Osteocyte (in vitro differentiated cells): ENCODE data around the gene BPIFB2. TPM values are rescaled to one million over a fixed set of nuclear protein-coding genes. Genes with fewer than 3 reads are reported as not detected.

ENCODE experiments used
- DNase-seq: peaks from one replicate; pipeline ENCODE4 v3.0.0; 2021; ENCODE audit warnings: mixed read lengths; ENCODE audit not compliant: unreplicated experiment; ENCODE audit errors: extremely low spot score
- H3K27ac Mint-ChIP-seq: one replicate; pipeline ENCODE4 v1.8.0; 2021; ENCODE audit warnings: mild to moderate bottlenecking, mixed read lengths; ENCODE audit not compliant: unreplicated experiment
- H3K27me3 Mint-ChIP-seq: one replicate; pipeline ENCODE4 v1.8.0; 2021; ENCODE audit warnings: mixed read lengths; ENCODE audit not compliant: unreplicated experiment
- H3K36me3 Mint-ChIP-seq: one replicate; pipeline ENCODE4 v1.8.0; 2021; ENCODE audit warnings: mixed read lengths; ENCODE audit not compliant: unreplicated experiment
- H3K4me1 Mint-ChIP-seq: one replicate; pipeline ENCODE4 v1.8.0; 2021; ENCODE audit warnings: mixed read lengths; ENCODE audit not compliant: unreplicated experiment
- H3K4me3 Mint-ChIP-seq: one replicate; pipeline ENCODE4 v1.8.0; 2021; ENCODE audit warnings: mild to moderate bottlenecking, moderate library complexity, mixed read lengths; ENCODE audit not compliant: unreplicated experiment
- H3K9me3 Mint-ChIP-seq: one replicate; pipeline ENCODE4 v1.8.0; 2021; ENCODE audit warnings: mixed read lengths; ENCODE audit not compliant: unreplicated experiment
- total RNA-seq: library from RNA; stranded (reverse); gene quantifications from 2 replicates; pipeline ENCODE4 v1.2.1, GENCODE V29; 2021
- TF ChIP-seq, protein P1 (sequence below): fragments of 200-600 bp; sonication (generic); IDR thresholded peaks from 2 replicates; pipeline ENCODE4 v1.5.0; 2021; ENCODE audit warnings: antibody characterized with exemption, mild to moderate bottlenecking, moderate library complexity

BPIFB2 gene
- total RNA-seq, 1 donor from 2014 or later = not detected

DNA sequence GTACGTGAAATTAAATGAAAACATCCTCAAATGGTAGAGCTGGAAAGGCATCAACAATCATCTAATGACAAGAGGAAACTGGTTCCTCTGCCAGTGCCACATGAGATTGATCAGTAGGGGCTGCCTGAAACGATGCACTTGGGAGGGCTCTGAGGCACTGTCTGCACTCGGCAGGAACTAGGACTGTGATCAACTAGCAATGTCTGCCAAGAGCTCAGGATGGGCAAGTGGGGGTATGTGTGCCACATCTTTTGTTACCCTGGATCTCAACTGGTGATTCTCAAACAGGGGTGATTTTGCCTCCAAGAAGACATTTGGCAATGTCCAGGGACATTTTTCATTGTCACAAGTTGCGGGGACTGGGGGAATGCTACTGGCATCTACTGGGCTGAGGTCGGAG, 25.9 kb downstream of the BPIFB2 start:
- no peak for DNase-seq
- H3K36me3 Mint-ChIP-seq = no peaks in the 10 kb centered on the region
- H3K4me1 Mint-ChIP-seq = no peaks in the 10 kb centered on the region
- H3K9me3 Mint-ChIP-seq = peaks cover 3% of the 10 kb centered on the region
- H3K27ac Mint-ChIP-seq = no peak overlapping the region
- H3K27me3 Mint-ChIP-seq = peaks cover 6% of the 10 kb centered on the region
- TF ChIP-seq, protein P1, sequence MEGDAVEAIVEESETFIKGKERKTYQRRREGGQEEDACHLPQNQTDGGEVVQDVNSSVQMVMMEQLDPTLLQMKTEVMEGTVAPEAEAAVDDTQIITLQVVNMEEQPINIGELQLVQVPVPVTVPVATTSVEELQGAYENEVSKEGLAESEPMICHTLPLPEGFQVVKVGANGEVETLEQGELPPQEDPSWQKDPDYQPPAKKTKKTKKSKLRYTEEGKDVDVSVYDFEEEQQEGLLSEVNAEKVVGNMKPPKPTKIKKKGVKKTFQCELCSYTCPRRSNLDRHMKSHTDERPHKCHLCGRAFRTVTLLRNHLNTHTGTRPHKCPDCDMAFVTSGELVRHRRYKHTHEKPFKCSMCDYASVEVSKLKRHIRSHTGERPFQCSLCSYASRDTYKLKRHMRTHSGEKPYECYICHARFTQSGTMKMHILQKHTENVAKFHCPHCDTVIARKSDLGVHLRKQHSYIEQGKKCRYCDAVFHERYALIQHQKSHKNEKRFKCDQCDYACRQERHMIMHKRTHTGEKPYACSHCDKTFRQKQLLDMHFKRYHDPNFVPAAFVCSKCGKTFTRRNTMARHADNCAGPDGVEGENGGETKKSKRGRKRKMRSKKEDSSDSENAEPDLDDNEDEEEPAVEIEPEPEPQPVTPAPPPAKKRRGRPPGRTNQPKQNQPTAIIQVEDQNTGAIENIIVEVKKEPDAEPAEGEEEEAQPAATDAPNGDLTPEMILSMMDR = no peak
- H3K4me3 Mint-ChIP-seq = no peak overlapping the region

DNA sequence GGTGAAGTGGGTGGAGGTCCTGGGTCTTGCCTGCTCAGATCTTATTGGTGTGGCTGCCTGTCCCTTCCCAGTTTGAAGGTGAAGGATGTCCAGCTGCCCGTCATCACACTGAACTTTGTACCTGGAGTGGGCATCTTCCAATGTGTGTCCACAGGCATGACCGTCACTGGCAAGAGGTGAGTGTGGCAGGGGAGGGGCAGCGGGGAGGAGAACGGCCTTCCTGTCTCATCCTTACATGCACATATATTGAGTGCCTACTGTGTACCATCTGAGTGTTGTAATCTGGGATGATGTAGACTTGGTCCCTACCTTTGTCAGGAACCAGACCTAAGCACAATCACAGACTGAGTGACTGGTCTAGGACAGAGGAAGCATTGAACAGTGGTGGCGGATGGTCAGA, 26.6 kb downstream of the BPIFB2 start:
- no peak overlapping the region for H3K27ac Mint-ChIP-seq

DNA sequence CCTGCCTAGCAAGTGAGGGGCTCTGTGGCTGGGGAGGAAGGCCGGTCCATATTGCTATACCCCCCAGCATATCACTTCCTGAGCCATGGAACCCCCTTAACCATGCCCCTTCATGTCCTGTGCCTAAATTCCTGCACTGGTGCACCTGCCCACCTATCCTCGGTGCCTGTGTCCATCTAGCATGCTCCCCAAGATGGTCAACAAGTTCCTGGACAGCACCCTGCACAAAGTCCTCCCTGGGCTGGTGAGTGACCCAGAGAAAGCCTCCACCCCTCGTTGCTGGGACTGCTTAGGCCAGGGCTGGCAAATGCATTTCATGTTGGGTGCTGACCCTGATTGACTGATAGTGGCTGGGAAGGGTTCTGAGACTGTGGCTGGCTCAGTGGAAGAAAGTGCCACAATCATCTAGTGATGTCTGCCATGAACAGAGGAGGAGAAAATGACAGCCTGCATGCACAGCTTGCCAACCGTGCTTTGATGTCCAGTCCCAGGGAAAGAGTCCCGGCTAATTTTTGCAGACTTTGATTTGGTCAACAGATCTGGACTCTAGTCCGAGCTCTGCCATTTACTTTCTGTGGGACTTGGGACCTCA, 27.5 kb downstream of the BPIFB2 start:
- DNase-seq = no peak
- TF ChIP-seq, protein P1 = no peak
- H3K9me3 Mint-ChIP-seq = peaks cover 3% of the 10 kb centered on the region
- H3K4me3 Mint-ChIP-seq = no peak overlapping the region
- no peaks in the 10 kb centered on the region for H3K4me1 Mint-ChIP-seq
- H3K36me3 Mint-ChIP-seq = no peaks in the 10 kb centered on the region
- H3K27me3 Mint-ChIP-seq = peaks cover 6% of the 10 kb centered on the region
- H3K27ac Mint-ChIP-seq = no peak overlapping the region

More for the DNA sequence above, 26.6 kb downstream of the BPIFB2 start:
- H3K4me3 Mint-ChIP-seq = no peak overlapping the region
- H3K27me3 Mint-ChIP-seq = peaks cover 6% of the 10 kb centered on the region
- peaks cover 3% of the 10 kb centered on the region for H3K9me3 Mint-ChIP-seq
- DNase-seq = no peak
- TF ChIP-seq, protein P1 = no peak
- no peaks in the 10 kb centered on the region for H3K4me1 Mint-ChIP-seq
- no peaks in the 10 kb centered on the region for H3K36me3 Mint-ChIP-seq

DNA sequence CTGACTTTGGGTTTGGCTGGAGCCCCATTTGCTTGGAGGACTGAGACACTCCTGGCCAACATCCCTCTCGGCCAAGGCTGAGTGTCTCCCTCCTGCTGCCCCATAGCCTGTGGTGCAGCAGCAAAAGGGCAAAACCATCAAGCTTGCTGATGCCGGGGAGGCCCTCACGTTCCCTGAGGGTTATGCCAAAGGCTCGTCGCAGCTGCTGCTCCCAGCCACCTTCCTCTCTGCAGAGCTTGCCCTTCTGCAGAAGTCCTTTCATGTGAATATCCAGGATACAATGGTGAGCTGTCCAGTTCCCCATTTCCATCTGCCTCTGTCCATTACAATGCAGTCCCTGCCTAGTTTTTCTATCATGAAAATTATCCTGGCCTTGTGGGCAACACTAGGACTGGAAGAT, 30.0 kb downstream of the BPIFB2 start:
- Mint-ChIP-seq H3K36me3 (no peaks in the 10 kb centered on the region), H3K4me1 (no peaks in the 10 kb centered on the region), H3K27me3 (peaks cover 6% of the 10 kb centered on the region), H3K9me3 (peaks cover 3% of the 10 kb centered on the region), H3K27ac (no peak overlapping the region), H3K4me3 (no peak overlapping the region)
- TF ChIP-seq, protein P1 = no peak
- DNase-seq = no peak

DNA sequence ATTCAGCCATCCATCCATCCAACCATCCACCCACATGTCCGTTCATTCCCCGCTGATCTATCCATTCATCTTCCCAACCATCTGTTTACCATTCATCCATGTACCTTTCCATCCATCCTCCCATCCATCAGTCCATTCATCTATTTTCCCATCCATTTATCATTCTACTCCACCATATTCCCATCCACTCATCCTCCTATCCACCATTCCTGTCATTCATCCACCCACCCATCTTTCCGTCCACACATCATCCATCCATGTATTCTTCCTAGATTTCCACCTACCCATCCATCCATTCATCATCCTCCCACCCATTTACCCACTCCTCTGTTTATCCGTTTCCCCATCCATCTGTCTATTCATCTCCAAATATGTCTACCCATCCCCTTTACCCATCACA, 30.7 kb downstream of the BPIFB2 start:
- H3K27ac Mint-ChIP-seq = no peak overlapping the region
- no peak for DNase-seq
- TF ChIP-seq, protein P1 = no peak
- no peaks in the 10 kb centered on the region for H3K36me3 Mint-ChIP-seq
- H3K9me3 Mint-ChIP-seq = peaks cover 2% of the 10 kb centered on the region
- no peaks in the 10 kb centered on the region for H3K4me1 Mint-ChIP-seq
- H3K4me3 Mint-ChIP-seq = no peak overlapping the region
- H3K27me3 Mint-ChIP-seq = peaks cover 6% of the 10 kb centered on the region
